Measurements from ENCODE around the gene NRTN.
A peak's percentile ranks its signal among the peaks of the same experiment; 100 is the strongest.

The NRTN gene

GRCh38 chr19:5789351-5789761, 15.5 kb upstream of the NRTN start:
- peak overlapping the region in 1 of 7 experiments; percentile 73 for H3K4me3 ChIP-seq
- peak overlapping the region in 6 of 21 experiments; percentile 30 to 99 (median 96) for H3K27ac ChIP-seq

DNA sequence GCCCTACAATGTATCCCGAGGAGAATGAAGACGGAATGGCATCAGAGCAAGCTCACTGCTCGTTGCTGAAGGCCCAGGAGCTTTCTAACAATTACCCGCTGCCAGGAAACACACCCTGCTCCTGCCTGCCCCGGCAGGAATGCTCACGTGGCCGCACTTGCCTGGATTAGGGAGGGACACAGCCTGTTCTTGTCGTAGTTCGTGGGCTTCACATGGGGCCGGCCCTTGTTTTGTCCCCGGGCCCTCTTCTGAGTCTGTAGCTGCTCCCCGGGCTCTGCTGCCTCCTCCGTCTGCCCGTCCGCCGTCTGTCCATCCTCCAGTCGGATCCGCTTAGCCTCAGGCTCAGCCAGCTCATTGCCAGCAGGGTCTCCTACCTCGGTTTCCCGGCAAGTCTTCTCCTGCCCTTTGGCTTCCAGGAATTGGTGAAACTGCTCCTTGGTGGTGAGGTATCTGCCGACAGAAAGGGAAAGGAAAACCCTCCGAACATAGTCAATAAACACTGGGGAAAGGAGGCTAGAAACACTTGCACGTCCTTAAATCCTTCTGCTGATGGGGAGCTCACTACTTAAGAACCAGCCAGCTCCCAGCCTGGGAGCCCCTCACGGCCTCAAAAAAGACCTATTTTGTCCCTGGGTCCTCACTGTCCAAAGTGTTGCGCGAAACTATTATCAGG, 14.8 kb upstream of the NRTN start:
- Histone ChIP-seq H3K4me3 (peak overlapping the region; percentile 51 to 90 (median 73)), H3K27ac (peak overlapping the region in 20 of 21 experiments; percentile 83 to 99 (median 97))

- peak within 1 kb of the TSS; percentile 83 to 99 (median 96) for H3K27ac ChIP-seq
- H3K4me3 ChIP-seq: peak within 1 kb of the TSS; percentile 51 to 90 (median 73)
Measured at GRCh38 chr19:5790559-5791520, 14.0 kb upstream of the NRTN start, which contains the start of gene DUS3L. Gene DUS3L, minus strand, starts transcription at chr19:5791163. Its CDS starts 22 bp downstream, at chr19:5791141.

DNA sequence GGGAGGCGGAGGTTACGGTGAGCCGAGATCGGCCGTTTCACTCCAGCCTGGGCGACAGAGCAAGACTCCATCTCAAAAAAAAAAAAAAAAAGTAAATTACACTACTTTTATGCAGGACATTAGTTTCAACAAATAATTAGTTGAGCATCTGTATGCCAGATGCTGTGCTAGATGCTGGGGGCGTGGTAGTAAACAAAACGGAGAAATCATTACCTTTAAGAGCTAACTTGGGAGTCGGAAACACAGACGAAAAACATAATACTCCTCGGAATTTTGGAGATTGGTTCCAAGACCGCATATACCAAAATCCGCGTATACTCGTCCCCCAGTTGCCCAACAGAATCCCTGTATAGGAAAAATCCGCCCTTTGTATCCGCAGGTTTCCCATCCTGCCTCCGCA, 12.6 kb upstream of the NRTN start:
- no peak overlapping the region for H3K4me3 ChIP-seq
- no peak overlapping the region for H3K27ac ChIP-seq

DNA sequence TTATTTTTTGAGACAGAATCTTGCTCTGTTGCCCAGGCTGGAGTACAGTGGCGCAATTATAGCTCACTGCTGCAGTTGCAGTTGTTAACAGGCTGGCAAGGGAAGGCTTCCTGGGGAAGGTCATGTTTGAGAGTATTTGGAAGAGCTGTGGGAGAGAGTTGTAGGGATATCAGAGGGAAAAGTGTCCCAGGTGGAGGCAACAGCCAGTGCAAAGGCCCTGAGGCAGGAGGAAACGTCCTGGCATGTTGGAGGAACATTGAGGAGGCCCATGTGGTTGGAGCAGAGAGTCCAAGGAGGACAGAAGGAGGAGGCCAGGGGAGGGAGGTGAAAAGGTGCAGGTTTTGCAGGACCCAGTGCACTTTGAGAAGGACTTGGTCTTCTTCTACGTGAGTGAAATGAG, 11.7 kb upstream of the NRTN start:
- H3K4me3 ChIP-seq: no peak overlapping the region
- H3K27ac ChIP-seq: no peak overlapping the region

DNA sequence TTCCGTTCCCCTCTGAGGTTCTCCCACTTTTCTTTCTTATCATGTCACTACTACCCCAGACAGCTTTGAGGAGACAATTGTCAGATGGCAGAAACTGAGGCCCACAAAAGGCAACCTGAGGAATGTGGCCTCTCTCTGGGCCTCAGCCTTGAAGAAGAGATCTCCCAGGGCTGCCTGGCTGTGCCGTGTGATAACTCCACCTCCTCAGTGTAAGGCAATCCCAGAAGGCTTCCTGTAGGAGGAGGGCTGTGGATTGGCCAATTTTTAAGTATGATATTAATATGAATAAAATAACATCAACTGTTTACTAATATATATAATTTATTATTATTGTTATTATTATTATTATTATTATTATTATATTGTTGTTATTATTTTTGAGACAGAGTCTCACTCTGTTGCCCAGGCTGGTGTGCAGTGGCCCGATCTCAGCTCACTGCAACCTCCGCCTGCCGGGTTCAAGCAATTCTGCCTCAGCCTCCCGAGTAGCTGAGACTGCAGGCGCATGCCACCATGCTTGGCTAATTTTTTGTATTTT, 9.4 kb upstream of the NRTN start:
- Histone ChIP-seq H3K27ac (no peak overlapping the region), H3K4me3 (no peak overlapping the region)

GRCh38 chr19:5798244-5798643, 6.6 kb upstream of the NRTN start:
- Histone ChIP-seq H3K27ac (no peak overlapping the region), H3K4me3 (no peak overlapping the region)

DNA sequence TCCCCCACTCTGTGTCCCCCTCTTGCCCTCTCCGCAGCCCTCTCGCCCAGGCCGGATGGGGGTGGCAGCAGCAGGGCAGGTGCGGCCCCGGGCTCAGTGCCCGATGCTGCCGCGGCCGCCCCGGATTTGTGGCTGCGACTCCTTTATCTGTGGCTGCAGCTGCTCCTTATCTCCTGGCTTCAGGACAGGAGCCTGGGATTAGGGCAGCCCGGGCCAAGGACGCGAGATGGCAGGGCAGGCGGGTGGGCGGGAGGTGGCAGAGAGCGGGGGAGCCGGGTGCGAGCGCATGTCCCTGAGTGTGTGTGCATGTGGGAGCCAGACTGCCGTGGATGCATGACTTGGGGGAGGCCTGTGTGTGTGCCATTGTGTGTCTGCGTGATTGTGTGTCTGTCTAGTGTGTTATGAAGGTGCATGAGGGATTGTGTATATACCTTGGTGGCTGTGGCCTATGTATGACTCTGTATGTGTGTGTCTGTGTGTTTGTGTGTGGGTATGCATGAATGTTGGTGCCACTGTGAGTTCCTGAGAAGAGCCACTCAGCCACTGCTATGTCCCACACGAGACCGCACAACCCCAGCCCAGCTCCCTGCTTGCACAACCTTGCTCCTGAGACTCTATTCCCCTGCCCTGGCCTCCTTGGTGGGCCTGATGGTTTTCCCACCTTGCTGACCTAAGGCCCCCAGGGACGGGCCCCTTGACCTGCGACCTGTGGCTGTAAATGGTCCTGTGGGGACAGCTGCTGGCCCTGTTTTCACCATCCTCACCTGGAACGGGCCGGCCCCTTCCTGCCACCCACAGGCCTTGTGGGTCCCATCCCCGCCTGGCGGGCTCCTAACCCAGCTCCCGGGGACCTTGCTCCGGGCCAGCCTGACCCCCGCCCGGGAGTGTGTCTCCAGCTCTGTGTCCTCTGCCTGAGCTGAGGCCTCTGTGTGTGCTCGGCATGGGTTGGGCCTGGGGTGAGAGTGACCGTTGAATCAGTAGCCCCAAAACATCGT, 5.3 kb upstream of the NRTN start:
- Histone ChIP-seq H3K27ac (no peak overlapping the region), H3K4me3 (no peak overlapping the region)

DNA sequence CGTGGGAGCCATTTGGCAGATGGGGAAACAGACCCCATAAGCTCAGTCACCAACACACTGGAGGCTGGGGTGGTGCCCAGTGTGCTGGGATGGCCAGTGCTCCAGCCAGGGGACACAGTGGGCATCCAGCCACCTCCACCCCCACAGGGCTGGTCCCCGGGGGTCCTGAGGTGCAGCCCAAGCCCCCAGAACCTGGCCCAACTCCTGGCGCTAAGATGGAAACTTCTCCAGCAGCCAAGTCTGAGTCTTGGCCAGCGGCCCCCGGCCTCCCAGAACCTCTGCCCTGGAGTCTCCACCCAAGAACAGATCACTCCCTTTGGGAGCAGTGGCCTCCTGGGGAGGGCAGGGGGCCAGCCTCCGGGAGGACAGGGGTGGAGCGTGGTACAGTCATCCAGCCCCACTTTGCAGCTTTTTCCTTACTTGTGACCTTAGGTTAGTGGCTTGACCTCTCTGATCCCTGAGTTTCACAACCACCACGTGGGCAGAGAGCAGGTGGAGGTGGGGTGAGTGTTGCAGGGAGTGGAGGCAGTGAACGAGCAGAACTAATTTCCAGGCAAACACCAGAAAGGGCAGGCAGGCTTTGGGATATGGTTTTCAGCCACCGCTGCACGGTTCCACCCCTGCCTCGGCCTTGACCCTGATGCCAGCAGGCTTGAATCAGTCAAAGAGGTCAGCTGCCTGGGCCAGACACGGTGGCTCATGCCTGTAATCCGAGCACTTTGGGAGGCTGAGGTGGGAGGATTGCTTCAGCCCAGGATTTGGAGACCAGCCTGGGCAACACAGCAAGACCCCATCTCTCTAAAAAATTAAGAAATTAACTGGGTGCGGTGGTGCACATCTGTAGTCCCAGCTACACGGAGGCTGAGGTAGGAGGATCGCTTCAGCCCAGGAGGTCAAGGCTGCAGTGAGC, 4.3 kb upstream of the NRTN start:
- no peak overlapping the region for H3K4me3 ChIP-seq
- H3K27ac ChIP-seq: no peak overlapping the region

DNA sequence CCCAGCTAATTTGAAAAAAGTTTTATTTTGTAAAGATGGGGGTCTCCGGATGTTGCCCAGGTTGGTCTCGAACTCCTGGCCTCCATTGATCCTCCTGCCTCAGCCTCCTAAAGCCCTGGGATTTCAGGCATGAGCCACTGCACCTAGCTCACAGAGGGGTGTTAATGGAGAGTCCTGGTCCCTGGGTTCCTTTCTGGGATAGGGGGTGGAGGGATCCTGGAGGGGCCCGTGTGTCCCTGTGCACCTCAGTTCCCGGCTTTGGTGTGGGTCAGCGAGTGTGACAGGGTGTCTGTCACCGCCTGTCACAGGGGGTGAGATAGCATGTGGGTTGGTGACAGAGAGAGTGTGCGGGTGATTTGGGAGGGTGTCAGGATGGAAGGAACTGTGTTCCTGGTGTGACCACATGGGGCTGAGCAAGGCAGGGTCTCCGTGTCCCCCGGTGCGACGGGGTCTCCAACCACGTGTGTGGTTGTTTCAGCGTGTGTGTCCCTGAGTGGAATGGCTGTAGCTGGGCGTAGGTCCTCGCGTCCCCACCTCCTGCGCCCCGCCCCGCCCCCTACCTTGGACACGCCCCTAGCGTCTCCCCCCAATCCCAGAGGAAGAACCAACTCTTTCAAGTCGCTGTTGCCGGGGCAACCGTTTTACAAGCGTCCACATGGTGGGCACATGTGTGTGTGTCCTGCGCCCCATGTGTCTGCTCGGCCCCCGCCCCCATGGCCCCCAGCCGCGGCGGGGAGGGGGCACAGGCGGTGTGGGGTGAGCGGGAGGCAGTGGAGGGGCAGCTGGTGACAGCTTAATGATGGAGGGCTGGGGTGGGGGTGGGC, 2.9 kb upstream of the NRTN start:
- Histone ChIP-seq H3K4me3 (no peak overlapping the region), H3K27ac (no peak overlapping the region)

GRCh38 chr19:5803441-5803751, 1.5 kb upstream of the NRTN start:
- no peak overlapping the region for H3K27ac ChIP-seq
- peak overlapping the region in 3 of 7 experiments; percentile 13 to 29 (median 28) for H3K4me3 ChIP-seq

DNA sequence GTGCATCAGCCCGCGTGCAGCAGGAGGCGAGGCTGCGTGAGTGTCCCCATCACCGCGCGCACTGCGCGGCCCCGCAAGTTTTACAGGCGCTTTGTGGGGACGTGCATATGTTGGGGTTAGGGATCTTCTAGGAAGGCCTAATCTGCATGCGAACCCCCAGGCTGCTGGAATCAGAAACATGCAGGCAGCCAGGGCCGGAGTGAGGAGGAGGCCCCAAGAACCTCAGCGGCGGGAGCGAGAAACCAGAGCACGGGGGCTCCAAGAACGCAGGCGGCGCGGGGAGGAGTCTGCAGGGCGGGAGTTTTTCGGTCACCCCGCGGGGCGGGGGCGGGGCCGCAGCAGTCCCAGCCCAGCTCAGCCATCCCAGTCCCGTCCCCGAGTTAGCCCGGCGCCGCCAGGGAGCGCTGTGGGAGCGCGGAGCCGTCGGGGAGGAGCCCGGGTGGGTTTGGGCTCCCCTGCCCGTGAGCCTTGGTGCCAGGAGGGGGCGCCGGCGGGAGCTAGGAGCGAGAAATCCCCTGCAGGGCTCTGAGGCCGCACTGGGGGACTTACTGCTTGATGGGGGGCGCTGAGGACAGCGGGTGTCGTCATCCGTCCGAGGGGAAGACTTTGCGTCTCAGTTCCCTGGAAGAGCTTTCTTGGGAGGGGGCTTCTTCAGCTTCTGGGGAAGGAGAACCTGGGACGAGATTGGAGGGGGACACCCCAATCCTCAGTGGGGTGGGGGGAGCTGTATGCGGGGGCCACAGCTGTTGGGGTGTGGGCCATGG, 933 bp upstream of the NRTN start:
- Histone ChIP-seq H3K4me3 (peak overlapping the region in 4 of 7 experiments; percentile 1 to 29 (median 20)), H3K27ac (peak overlapping the region in 1 of 21 experiments; percentile 42)

- H3K4me3 ChIP-seq: peak overlapping the region in 3 of 7 experiments; percentile 27 to 32 (median 31)
- H3K27ac ChIP-seq: peak overlapping the region in 1 of 21 experiments; percentile 11
Measured at GRCh38 chr19:5805462-5806132, 730 bp downstream of the NRTN start.

DNA sequence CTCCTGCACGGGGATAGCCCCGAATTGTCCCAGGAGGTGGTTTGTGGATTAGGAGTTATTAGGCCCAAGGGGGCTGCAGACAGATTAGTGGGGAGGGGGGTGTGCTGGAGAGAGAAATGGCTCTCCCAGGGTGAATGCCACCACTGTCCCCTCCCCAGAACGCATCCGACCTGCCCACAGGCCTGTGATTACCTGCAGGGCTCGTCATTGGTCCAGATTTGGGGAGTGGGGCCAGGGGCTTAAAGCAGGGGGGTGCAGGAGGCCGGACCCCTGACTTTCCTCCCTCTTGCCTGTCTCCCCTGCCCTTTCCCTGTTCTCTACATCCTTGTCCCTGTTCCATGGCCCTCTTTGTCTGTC, 1.2 kb downstream of the NRTN start:
- peak overlapping the region in 1 of 21 experiments; percentile 11 for H3K27ac ChIP-seq

DNA sequence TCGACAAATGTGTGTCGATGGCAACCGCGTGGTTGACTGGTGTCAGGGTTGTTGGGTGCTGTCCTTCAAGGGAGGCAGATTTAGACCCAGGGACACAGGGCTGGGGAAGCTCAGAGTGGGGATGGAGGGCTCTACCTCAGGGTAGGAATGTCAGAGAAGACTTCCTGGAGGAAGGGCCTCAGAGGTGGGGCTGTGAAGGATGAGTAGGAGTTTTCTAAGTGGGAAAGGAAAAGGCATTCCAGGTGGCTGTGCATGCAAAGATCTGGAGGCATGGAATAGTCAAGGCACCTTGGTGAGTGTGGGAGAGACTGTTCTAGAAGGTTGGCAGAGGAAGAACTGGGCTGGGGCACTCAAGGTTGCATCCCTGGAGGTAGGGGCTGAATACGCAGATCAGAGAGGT, 2.0 kb downstream of the NRTN start:
- H3K4me3 ChIP-seq: no peak overlapping the region
- no peak overlapping the region for H3K27ac ChIP-seq

More for the DNA sequence above, 1.2 kb downstream of the NRTN start:
- peak overlapping the region in 2 of 7 experiments; percentile 31 to 32 for H3K4me3 ChIP-seq

- no peak overlapping the region for H3K27ac ChIP-seq
- H3K4me3 ChIP-seq: no peak overlapping the region
Measured at GRCh38 chr19:5808120-5808816, 3.4 kb downstream of the NRTN start.

Data from skin epidermis (tissue), 12 donors.